Fibroblast of skin of right quadriceps (primary cell): ENCODE data around the gene ABCF2.

ENCODE experiments used
- DNase-seq: peaks from one replicate; pipeline ENCODE4 v3.0.0-alpha.2; 2013

Gene ABCF2

DNA sequence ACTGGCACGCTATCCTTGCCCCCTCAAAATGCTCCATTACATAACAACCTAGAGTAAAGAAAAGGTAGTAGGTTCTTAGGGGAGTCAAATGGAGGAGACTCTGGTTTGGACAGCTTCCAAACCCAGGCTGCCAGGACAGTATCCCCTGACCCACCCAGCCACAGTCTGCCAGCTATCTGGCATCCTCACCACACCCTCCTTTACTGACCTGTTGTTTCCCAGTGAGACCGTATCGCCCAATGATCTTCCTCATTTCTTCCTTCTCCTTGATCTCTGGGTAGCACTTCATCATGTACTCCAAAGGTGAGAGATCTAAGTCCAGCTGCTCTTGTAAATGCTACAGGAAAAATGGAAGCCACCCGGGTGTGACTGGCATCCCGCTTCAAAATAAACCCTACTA is 11.6 kb downstream of the ABCF2 start:
- no peak for DNase-seq

- no peak for DNase-seq
Measured at GRCh38 chr7:151213826-151214225, 13.2 kb downstream of the ABCF2 start.

DNA sequence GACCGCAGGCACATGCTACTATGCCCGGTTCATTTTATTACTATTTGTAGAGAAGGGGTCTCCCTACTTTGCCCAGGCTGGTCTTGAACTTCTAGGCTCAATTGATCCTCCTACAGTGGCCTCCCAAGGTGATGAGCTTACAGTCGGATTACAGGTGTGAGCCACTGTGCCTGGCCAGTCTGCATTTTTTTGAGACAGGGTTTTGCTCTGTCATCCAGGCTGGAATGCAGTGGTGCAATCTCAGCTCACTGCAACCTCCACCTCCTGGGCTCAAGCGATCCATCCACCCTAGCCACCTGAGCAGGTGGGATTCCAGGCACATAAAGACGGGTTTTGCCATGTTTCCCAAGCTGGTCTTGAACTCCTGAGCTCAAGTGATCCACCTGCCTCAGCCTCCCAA is 14.4 kb downstream of the ABCF2 start:
- no peak for DNase-seq

GRCh38 chr7:151211155-151211772 is 15.7 kb downstream of the ABCF2 start:
- DNase-seq = no peak

GRCh38 chr7:151210087-151210854 is 16.7 kb downstream of the ABCF2 start, which contains the start of gene H2BK1:
Gene H2BK1 (minus strand): TSS chr7:151210488. CDS start chr7:151210318, 170 bp downstream.
- DNase-seq = no peak

GRCh38 chr7:151209588-151209987 is 17.4 kb downstream of the ABCF2 start:
- DNase-seq = no peak

DNA sequence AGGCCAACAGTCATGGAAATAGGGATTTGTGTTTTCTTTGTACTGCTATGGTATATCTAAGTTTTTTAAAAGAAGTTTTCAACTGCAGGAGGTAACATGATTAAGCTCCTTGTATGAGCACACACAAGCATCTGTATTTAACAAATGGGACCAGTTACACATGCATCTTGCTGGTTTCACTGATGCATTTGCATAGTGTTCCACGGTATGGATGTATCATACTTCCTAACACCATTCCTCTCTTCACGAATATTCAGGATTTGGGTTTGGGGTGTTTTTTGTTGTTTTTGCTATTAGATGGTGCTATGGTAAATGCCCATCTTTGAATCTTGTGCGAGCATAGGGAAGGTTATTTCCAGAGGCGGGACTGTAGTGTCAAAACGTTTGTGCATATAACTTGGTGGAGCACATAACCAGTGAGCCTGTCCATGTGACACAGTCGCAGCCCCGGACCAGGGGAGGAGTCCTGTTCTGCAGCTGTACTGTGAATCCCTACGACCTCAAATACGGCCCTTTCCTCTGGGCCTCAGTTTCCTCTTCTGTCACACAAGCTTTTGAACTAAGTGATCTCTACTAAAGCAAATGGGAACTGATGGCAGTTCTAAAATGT is 18.6 kb downstream of the ABCF2 start:
- no peak for DNase-seq

DNA sequence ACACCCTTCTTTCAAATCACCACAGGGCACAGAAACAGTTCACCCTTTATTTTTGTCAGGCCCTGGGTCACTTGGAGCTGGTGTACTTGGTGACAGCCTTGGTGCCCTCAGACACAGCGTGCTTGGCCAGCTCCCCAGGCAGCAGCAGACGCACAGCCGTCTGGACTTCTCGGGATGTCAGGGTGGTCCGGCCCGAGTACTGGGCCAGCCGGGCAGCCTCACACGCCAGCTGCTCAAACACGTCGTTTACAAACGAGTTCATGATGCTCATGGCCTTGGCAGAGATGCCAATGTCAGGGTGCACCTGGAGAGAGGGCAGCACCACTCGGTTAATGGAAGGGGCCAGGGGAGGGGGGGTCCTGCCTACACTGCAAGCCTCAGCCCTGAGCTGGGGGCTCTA is 19.2 kb downstream of the ABCF2 start:
- no peak for DNase-seq

- DNase-seq = no peak
Measured at GRCh38 chr7:151207315-151207714, 19.7 kb downstream of the ABCF2 start.

GRCh38 chr7:151206914-151207313 is 20.1 kb downstream of the ABCF2 start:
- DNase-seq = no peak

DNA sequence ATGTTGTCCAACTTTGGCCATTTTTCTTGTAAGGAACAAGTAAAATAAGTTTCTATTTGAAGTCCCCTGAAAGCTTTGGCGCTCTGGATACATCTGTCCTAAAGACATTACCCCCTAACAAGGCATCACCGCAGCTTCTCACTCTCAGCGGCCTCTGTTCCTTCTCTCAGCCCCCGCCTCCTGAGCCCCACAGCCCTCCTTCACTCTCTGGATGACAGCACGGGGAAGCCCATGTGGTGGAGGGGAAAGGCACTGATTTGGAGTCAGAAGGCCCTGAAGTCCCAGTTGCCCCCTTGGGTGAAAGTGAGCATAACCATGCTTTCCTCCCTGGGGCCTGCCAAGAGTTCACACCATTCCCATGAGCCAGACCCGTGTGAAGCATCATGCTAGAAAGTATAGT is 21.3 kb downstream of the ABCF2 start:
- DNase-seq = no peak

DNA sequence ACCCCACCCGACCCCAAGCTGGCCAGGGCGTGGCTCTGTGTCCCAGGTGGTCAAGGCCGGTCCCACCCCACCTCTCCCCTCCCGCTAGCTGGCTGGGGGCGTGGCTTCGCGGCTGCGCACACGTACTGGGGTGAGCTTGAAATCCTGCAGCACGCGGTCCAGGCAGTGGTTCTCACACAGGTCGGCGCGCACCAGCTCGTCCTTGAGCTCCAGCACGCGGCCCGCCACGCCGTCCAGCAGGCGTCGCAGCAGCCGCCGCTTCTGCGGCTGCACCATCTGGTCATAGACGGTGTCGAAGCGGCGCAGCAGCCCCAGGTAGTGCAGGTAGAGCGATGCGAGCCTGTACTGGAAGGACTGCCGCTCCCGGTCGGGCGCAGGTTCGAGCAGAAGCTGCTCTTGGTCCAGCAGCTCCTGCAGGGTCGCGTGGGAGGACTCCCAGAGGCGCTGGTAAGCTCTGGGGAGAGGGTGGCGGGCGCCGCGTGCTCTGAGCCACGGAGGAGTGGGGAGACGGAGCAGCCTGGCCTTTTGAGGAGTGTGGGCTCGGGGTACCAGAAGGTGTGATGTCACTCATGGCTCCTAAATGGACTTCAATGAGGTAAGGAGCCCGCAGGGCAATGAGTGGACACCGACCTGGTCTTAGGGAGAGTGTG is 22.5 kb downstream of the ABCF2 start:
- no peak for DNase-seq

DNA sequence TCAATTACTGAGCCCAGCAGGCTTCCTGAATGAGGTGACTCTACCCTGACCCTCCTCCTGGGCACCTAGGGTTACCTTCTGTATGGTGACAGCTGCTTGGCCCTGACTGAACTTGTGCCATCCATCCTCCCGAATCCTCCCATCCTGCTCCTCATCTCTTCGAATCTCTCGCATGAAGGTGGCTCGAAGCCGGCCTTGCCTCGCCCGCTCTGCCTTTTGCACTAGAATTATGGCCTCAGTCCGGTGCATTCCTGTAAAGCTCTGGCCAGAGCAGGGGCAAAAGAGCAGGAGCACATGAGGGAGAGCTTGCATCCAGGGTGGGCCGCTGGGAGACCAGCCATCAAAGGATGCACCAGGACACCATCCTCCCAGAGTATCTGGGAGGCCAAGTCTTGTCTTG is 24.2 kb downstream of the ABCF2 start:
- no peak for DNase-seq

GRCh38 chr7:151201751-151202150 is 25.3 kb downstream of the ABCF2 start:
- DNase-seq = no peak

- no peak for DNase-seq
Measured at GRCh38 chr7:151201344-151201743, 25.7 kb downstream of the ABCF2 start.

DNA sequence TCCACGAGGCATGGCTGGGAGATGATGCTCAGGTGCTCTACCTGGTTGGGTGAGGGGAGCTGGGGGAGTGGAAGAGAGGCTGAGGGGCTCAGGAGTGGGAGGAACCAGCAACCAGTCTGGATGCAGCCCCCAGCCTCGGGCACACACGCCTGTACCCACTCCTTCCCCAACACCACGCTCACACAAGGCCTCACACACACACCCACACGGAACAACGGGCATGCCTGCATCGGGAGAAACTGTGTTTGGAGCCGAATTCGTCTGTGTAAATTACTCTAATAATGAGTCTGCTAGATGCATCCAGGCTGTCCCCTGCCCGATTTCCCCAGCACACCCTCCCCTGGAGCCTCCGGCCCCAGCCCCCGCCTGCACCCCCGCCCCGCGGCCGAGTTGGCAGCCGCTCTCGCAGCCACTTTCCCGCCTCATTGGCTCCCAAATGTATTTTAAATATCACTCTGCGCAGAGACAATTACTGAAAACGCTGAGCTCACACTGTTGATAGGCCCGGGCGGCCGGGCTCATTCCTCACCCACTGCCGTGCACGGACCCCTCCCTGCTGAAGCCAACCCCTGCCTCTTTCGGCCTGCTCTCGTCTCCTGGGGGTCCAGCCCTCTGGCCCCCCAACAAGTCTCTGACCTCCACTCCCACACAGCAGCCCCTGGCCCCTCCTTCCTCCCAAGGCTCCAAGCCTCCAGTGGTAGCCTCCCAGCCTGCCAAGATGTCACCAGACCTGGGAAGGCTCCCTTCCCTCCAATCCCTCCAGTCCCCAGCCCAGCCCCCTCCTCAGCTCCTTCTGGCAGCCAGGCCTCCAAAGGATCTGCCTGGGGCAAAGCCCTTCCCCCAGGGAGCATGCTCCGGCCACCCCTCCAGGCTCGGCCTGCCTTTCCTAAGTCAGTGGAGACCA is 27.8 kb downstream of the ABCF2 start:
- DNase-seq = no peak

- no peak for DNase-seq
Measured at GRCh38 chr7:151197932-151198331, 29.1 kb downstream of the ABCF2 start.

- no peak for DNase-seq
Measured at GRCh38 chr7:151195616-151196450, 31.2 kb downstream of the ABCF2 start.

DNA sequence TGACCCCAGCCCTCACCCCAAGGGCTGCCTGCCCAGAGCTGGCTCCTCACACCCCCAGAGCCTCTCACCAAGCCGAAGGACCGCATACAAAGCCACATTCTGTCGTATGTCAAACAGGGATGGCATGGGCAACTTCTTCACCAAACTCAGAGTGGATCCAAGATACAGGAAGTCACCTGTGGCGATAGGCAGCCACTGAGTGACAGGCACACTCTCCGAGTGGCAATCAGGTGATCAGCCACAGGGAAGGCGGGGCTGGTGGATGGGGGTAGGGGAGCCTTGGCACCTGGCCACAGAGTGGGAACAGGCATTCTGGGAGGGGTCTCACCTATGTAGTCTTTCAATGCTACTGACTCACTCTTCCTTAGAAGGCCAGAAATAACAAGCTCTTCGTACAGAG is 32.8 kb downstream of the ABCF2 start:
- DNase-seq = no peak

DNA sequence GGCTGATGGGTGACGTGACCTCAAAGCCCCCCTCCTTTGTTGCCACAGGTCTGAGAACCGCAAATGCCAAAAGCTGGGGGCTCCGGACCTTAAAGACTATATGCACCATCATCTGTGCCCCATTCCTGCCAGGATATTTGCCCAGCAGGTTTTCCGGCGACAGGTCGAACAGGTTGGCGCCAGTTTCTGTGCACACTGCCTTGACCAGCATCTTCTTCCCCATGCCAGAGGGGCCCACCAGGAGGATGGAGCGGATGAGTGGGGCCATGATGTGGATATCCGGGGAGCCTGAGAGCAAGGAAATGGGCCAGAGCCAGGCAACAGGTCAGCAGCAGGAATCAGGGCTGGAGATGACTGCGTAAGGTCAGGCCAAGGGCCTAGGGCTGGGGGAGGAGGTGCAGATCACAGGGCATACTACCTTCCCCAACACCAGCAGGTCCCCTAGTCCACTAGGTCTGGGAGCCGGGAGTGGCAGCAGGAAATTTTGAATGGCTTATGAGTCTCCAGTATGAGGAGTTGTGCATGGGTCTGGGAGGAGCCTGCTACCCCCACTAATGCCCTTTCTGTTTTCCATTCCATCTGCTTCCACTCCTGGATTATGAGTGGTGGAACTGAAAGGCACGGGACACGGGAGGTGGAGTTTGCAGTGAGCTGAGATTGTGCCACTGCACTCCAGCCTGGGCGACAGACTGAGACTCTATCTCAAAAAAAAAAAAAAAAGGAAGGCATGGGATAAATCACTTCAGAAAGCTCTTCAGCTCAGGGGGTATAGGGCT is 33.6 kb downstream of the ABCF2 start:
- DNase-seq = no peak

DNA sequence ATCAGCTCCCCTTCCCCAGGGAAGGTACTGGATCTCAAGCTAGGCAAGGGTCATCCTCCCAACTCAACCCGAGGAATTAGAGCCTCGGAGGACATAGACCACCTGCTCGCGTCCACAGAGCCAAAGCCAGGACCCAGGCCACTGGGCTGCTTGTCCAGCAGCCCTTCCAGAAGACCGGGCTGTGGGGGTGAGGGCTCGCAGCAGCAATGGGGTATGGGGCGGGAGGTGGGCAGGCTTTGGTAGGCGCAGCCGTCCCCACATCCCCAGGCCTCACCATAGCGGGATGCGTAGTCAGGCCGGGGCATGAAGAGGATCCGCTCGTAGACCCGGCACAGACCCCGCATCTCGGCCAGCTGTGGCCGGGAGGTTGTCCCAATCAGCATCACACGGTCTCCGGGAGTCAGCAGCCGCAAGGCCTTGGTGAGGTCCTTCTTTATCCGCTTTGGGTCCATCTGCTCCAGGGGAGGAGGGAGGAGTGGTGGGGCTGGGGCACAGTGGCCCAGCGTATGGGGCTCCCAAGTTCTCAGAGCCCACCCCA is 34.9 kb downstream of the ABCF2 start:
- no peak for DNase-seq
